ENCODE data around the gene IMMP2L. TPM values are rescaled to one million over a fixed set of nuclear protein-coding genes. Genes with fewer than 3 reads are reported as not detected.

The IMMP2L gene
- total RNA-seq, 1 donor from 2014 or later, result 31.9 TPM

GRCh38 chr7:110911632-110912031 is 650.7 kb downstream of the IMMP2L start:
- intact Hi-C loops (cut with micrococcal nuclease), result no loop called here
- DNase-seq (no peak), ATAC-seq (ENCODE audit: low read depth) (no peak)
- no peaks in the 10 kb centered on the region for H3K36me3 Mint-ChIP-seq (ENCODE audit: low read depth)
- no peak overlapping the region for H3K4me3 Mint-ChIP-seq
- POLR2A ChIA-PET, result no interaction called here
- no peaks in the 10 kb centered on the region for H3K27me3 Mint-ChIP-seq
- CTCF ChIA-PET, result no interaction called here
- no peaks in the 10 kb centered on the region for H3K4me1 Mint-ChIP-seq
- TF ChIP-seq CTCF (IDR thresholded peaks at IDR 0.05), result no peak
- H3K27ac Mint-ChIP-seq, result no peak overlapping the region
- peaks cover 2% of the 10 kb centered on the region for H3K9me3 Mint-ChIP-seq

- Mint-ChIP-seq H3K9me3 (peaks cover 2% of the 10 kb centered on the region), H3K27me3 (no peaks in the 10 kb centered on the region), H3K4me3 (no peak overlapping the region), H3K4me1 (no peaks in the 10 kb centered on the region), H3K36me3 (ENCODE audit: low read depth) (no peaks in the 10 kb centered on the region), H3K27ac (no peak overlapping the region)
- POLR2A ChIA-PET, result no interaction called here
- no peak for TF ChIP-seq CTCF (IDR thresholded peaks at IDR 0.05)
- CTCF ChIA-PET, result no interaction called here
- intact Hi-C loops (cut with micrococcal nuclease), result no loop called here
- no peak for ATAC-seq (ENCODE audit: low read depth)
- DNase-seq, result no peak
Measured at GRCh38 chr7:110909117-110909516, 653.2 kb downstream of the IMMP2L start.

- Mint-ChIP-seq H3K4me3 (no peak overlapping the region), H3K9me3 (peaks cover 2% of the 10 kb centered on the region), H3K36me3 (ENCODE audit: low read depth) (no peaks in the 10 kb centered on the region), H3K27ac (no peak overlapping the region), H3K27me3 (no peaks in the 10 kb centered on the region), H3K4me1 (no peaks in the 10 kb centered on the region)
- intact Hi-C loops (cut with micrococcal nuclease), result no loop called here
- POLR2A ChIA-PET, result no interaction called here
- DNase-seq (no peak), ATAC-seq (ENCODE audit: low read depth) (no peak)
- TF ChIP-seq CTCF (IDR thresholded peaks at IDR 0.05), result no peak
- CTCF ChIA-PET, result no interaction called here
Measured at GRCh38 chr7:110905773-110906566, 656.3 kb downstream of the IMMP2L start.

DNA sequence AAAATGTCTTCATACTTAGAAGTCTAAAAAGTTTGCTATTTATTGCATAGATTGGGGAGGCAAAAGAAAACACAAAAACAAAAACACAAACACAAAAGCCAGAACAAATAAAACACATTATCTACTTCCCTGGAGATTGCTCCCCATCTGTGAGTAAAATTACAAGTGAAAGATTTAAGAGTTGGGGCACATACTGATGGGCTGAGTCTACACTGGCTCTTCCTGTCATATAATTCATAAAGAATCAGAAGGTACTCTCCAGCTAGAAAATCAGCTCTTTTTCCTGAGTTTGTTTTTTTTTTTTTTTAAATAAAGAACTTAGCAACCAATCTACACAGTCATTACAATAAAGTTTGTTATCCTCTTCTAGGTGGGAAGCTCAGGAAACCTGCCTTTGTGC is 663.8 kb downstream of the IMMP2L start:
- Mint-ChIP-seq H3K27me3 (no peaks in the 10 kb centered on the region), H3K4me3 (no peak overlapping the region), H3K4me1 (no peaks in the 10 kb centered on the region), H3K36me3 (ENCODE audit: low read depth) (no peaks in the 10 kb centered on the region), H3K27ac (no peak overlapping the region), H3K9me3 (peaks cover 5% of the 10 kb centered on the region)
- POLR2A ChIA-PET, result no interaction called here
- DNase-seq (no peak), ATAC-seq (ENCODE audit: low read depth) (no peak)
- no peak for TF ChIP-seq CTCF (IDR thresholded peaks at IDR 0.05)
- CTCF ChIA-PET, result no interaction called here
- intact Hi-C loops (cut with micrococcal nuclease), result no loop called here

GRCh38 chr7:110897538-110897937 is 664.8 kb downstream of the IMMP2L start:
- H3K4me3 Mint-ChIP-seq, result no peak overlapping the region
- no peak for ATAC-seq (ENCODE audit: low read depth)

More at GRCh38 chr7:110897538-110897937, 664.8 kb downstream of the IMMP2L start:
- CTCF ChIA-PET, result no interaction called here
- Mint-ChIP-seq H3K27ac (no peak overlapping the region), H3K9me3 (peaks cover 5% of the 10 kb centered on the region), H3K36me3 (ENCODE audit: low read depth) (no peaks in the 10 kb centered on the region), H3K4me1 (no peaks in the 10 kb centered on the region), H3K27me3 (no peaks in the 10 kb centered on the region)
- POLR2A ChIA-PET, result no interaction called here
- intact Hi-C loops (cut with micrococcal nuclease), result no loop called here
- no peak for DNase-seq
- no peak for TF ChIP-seq CTCF (IDR thresholded peaks at IDR 0.05)
